SK-N-SH (cell line): ENCODE measurements around the gene CERS6. TPM values are rescaled to one million over a fixed set of nuclear protein-coding genes. Genes with fewer than 3 reads are reported as not detected.
A peak's percentile ranks its signal among the peaks of the same experiment; 100 is the strongest.

Source experiments
- CTCF ChIA-PET: fragments of 300-600, 350-600 bp; formaldehyde crosslinking; extraction: SDS; loops from one replicate; lab custom pipeline; 2021; lab: Yijun Ruan, JAX
- POLR2A ChIA-PET: fragments of 350-600 bp; sonication (Branson Sonifier 250); formaldehyde crosslinking; extraction: SDS; loops from one replicate; lab custom pipeline; 2020; ENCODE audit warnings: antibody characterized with exemption, inconsistent platforms; lab: Yijun Ruan, JAX
- DNase-seq: peaks from one replicate; pipeline ENCODE4 v3.0.0; 2012
- H2AFZ ChIP-seq: fragments of 200-600 bp; sonication (generic); 2 replicates; pipeline ENCODE4 v1.8.1; 2016; ENCODE audit warnings: antibody characterized with exemption, mild to moderate bottlenecking, low read depth
- H3F3A ChIP-seq: fragments of 200-600 bp; sonication (generic); replicated peaks from 2 replicates; pipeline ENCODE3; 2016; ENCODE audit warnings: antibody characterized with exemption, mild to moderate bottlenecking; ENCODE audit not compliant: insufficient read depth
- H3K27ac ChIP-seq, 2 experiments: fragments of 200-500 bp in 1 of 2; fragments of 200-600 bp in 1 of 2; sonication (Bioruptor generic) in 1 of 2; sonication (generic), shearing (Covaris generic) in 1 of 2; 2 replicates each; pipeline versions ENCODE4 v1.5.1 to v1.6.1; 2014 to 2016; ENCODE audit warnings: low read depth in 2 of 2, inconsistent platforms in 1 of 2, low read length in 1 of 2, mild to moderate bottlenecking in 1 of 2, mixed read lengths in 1 of 2
- H3K27me3 ChIP-seq: fragments of 200-600 bp; sonication (generic), shearing (Covaris generic); 2 replicates; pipeline ENCODE4 v1.6.1; 2016; ENCODE audit warnings: mixed run types; ENCODE audit not compliant: insufficient read depth
- H3K36me3 ChIP-seq, 2 experiments: fragments of 200-500 bp in 1 of 2; fragments of 200-600 bp in 1 of 2; sonication (Bioruptor generic) in 1 of 2; sonication (generic) in 1 of 2; replicated peaks in 1 of 2; 2 replicates each; pipeline versions ENCODE3 to v1.5.1; 2014 to 2016; ENCODE audit warnings: low read length in 1 of 2, mild to moderate bottlenecking in 1 of 2; ENCODE audit not compliant: insufficient read depth in 2 of 2, control insufficient read depth in 1 of 2
- H3K4me1 ChIP-seq, 2 experiments: fragments of 200-500 bp in 1 of 2; fragments of 200-600 bp in 1 of 2; sonication (Bioruptor generic) in 1 of 2; sonication (generic), shearing (Covaris generic) in 1 of 2; 2 replicates each; pipeline versions ENCODE4 v1.5.1 to v1.6.1; 2014 to 2016; ENCODE audit warnings: low read depth in 1 of 2, low read length in 1 of 2, mixed run types in 1 of 2; ENCODE audit not compliant: insufficient read depth in 2 of 2, control insufficient read depth in 1 of 2
- H3K4me2 ChIP-seq: fragments of 200-600 bp; sonication (generic), shearing (Covaris generic); 2 replicates; pipeline ENCODE4 v1.6.1; 2017; ENCODE audit warnings: mixed run types
- H3K4me3 ChIP-seq, 2 experiments: fragments of 200-500 bp in 1 of 2; fragments of 200-600 bp in 1 of 2; sonication (Bioruptor generic) in 1 of 2; sonication (generic), shearing (Covaris generic) in 1 of 2; 2 replicates each; pipeline versions ENCODE4 v1.5.1 to v1.8.1; 2014 to 2016; ENCODE audit warnings: low read depth in 2 of 2, inconsistent platforms in 1 of 2, low read length in 1 of 2, mild to moderate bottlenecking in 1 of 2, mixed read lengths in 1 of 2, moderate library complexity in 1 of 2
- H3K79me2 ChIP-seq: fragments of 200-600 bp; sonication (generic); 2 replicates; pipeline ENCODE4 v1.8.1; 2017; ENCODE audit warnings: mild to moderate bottlenecking; ENCODE audit not compliant: insufficient read depth
- H3K9ac ChIP-seq: fragments of 200-600 bp; sonication (generic); 2 replicates; pipeline ENCODE4 v1.6.1; 2017; ENCODE audit warnings: mixed run types
- H3K9me2 ChIP-seq: fragments of 200-600 bp; sonication (generic); 2 replicates; pipeline ENCODE4 v1.6.1; 2017; ENCODE audit warnings: mixed run types
- H3K9me3 ChIP-seq: fragments of 200-600 bp; sonication (generic); 2 replicates; pipeline ENCODE4 v1.6.1; 2017; ENCODE audit warnings: mixed run types, mild to moderate bottlenecking, moderate library complexity
- H4K20me1 ChIP-seq: fragments of 200-600 bp; sonication (generic); 2 replicates; pipeline ENCODE4 v1.6.1; 2017; ENCODE audit warnings: mild to moderate bottlenecking, mixed run types; ENCODE audit not compliant: insufficient read depth
- ELF1 ChIP-seq: IDR thresholded peaks from 2 replicates; pipeline ENCODE4 v1.4.0; 2012
- EP300 ChIP-seq, 2 experiments: IDR thresholded peaks; 2 replicates each; pipeline versions ENCODE4 v1.4.0 to v1.6.1; 2012; ENCODE audit warnings: borderline replicate concordance in 1 of 2, low read depth in 1 of 2, low read length in 1 of 2
- FOSL2 ChIP-seq: IDR thresholded peaks from 2 replicates; pipeline ENCODE4 v1.4.0; 2012; ENCODE audit warnings: low read depth, mild to moderate bottlenecking, moderate library complexity, borderline replicate concordance
- GABPA ChIP-seq: IDR thresholded peaks from 2 replicates; pipeline ENCODE4 v1.4.0; 2012; ENCODE audit warnings: low read depth, mild to moderate bottlenecking
- IRF3 ChIP-seq: fragments of 150-350 bp; IDR thresholded peaks from 2 replicates; pipeline ENCODE4 v1.6.1; 2016; ENCODE audit warnings: mild to moderate bottlenecking, low read depth, low read length
- JUND ChIP-seq: IDR thresholded peaks from 2 replicates; pipeline ENCODE4 v1.4.0; 2012
- NFIC ChIP-seq: IDR thresholded peaks from 2 replicates; pipeline ENCODE4 v1.4.0; 2012; ENCODE audit warnings: borderline replicate concordance
- PBX3 ChIP-seq: IDR thresholded peaks from 2 replicates; pipeline ENCODE4; 2012
- POLR2AphosphoS5 ChIP-seq: IDR thresholded peaks from 2 replicates; pipeline ENCODE4 v1.6.1; 2012; ENCODE audit warnings: low read depth, low read length
- RCOR1 ChIP-seq: fragments of 150-350 bp; IDR thresholded peaks from 2 replicates; pipeline ENCODE4 v1.6.1; 2017; ENCODE audit warnings: antibody characterized with exemption, low read length
- REST ChIP-seq: IDR thresholded peaks from 2 replicates; pipeline ENCODE4 v1.6.1; 2012; ENCODE audit warnings: mild to moderate bottlenecking, low read depth, low read length, moderate library complexity
- RFX5 ChIP-seq: IDR thresholded peaks from 2 replicates; pipeline ENCODE4 v1.6.1; 2012; ENCODE audit warnings: mild to moderate bottlenecking, improper control_type of control experiment, low read length
- RXRA ChIP-seq: IDR thresholded peaks from 2 replicates; pipeline ENCODE4 v1.4.0; 2012; ENCODE audit warnings: low read depth, mild to moderate bottlenecking, borderline replicate concordance
- SIN3A ChIP-seq: IDR thresholded peaks from 2 replicates; pipeline ENCODE4 v1.6.1; 2012; ENCODE audit warnings: low read depth, mild to moderate bottlenecking, low read length, moderate library complexity, borderline replicate concordance
- SMC3 ChIP-seq: IDR thresholded peaks from 2 replicates; pipeline ENCODE4 v1.6.1; 2012; ENCODE audit warnings: low read depth, low read length, improper control_type of control experiment
- TAF1 ChIP-seq: IDR thresholded peaks from 2 replicates; pipeline ENCODE4 v1.6.1; 2012; ENCODE audit warnings: low read depth, mild to moderate bottlenecking, low read length, moderate library complexity, borderline replicate concordance
- TEAD4 ChIP-seq: IDR thresholded peaks from 2 replicates; pipeline ENCODE4 v1.4.0; 2012; ENCODE audit warnings: mild to moderate bottlenecking, borderline replicate concordance; ENCODE audit not compliant: insufficient read depth
- USF1 ChIP-seq: IDR thresholded peaks from 2 replicates; pipeline ENCODE4 v1.4.0; 2012; ENCODE audit warnings: low read depth, borderline replicate concordance
- WGBS: methylation state at CpG from one replicate; pipeline ENCODE4 v1.1.6; 2017; ENCODE audit warnings: low lambda C conversion rate; 5-methylcytosine and 5-hydroxymethylcytosine counted together
- polyA plus RNA-seq, 3 experiments: library from polyadenylated mRNA; depleted of rRNA; stranded (reverse); fragments of >200 nt; gene quantifications; 2 replicates each; pipeline ENCODE4 v1.2.3, GENCODE V29; 2012
- TF ChIP-seq, protein P1 (sequence below): fragments of 150-350 bp; IDR thresholded peaks from 2 replicates; pipeline ENCODE4 v1.6.1; 2017; ENCODE audit warnings: antibody characterized with exemption, low read length, low read depth, borderline replicate concordance

The CERS6 gene
- polyA plus RNA-seq, 1 of the 3 experiments (the other 2 are of a cell fraction): 1.8 TPM

GRCh38 chr2:168633200-168633599 is 177.1 kb downstream of the CERS6 start:
- Histone ChIP-seq H3K4me1 (peaks cover 0 to 33% of the 10 kb centered on the region in 2 experiments; a peak in 2 of 4 replicates), H2AFZ (no peak overlapping the region), H4K20me1 (no peaks in the 10 kb centered on the region), H3K27me3 (no peaks in the 10 kb centered on the region), H3K9me2 (no peaks in the 10 kb centered on the region), H3K4me2 (no peak overlapping the region), H3K36me3 (no peaks in the 10 kb centered on the region), H3K9me3 (no peaks in the 10 kb centered on the region), H3K9ac (no peak overlapping the region), H3K4me3 (no peak overlapping the region), H3K79me2 (no peaks in the 10 kb centered on the region), H3F3A (peaks cover 10% of the 10 kb centered on the region), H3K27ac (peak overlapping the region; percentile 50 to 94)
- ChIA-PET CTCF (interaction anchor here (0.7 to 2.6 kb wide), 6 partner anchors 11 to 286 kb away, joined by 3 to 10 read pairs (median 4); no protein-coding TSS in a partner anchor), POLR2A (interaction anchor here (0.6 kb wide), 1 partner anchor 17 kb away, joined by 3 read pairs; no protein-coding TSS in a partner anchor)
- no peak for TF ChIP-seq JUND
- no peak for TF ChIP-seq GABPA
- no peak for TF ChIP-seq PBX3
- TF ChIP-seq USF1: no peak
- TF ChIP-seq SIN3A: no peak
- no peak for TF ChIP-seq TEAD4
- no peak for TF ChIP-seq RCOR1
- no peak for TF ChIP-seq SMC3
- TF ChIP-seq NFIC: no peak
- TF ChIP-seq IRF3: no peak
- TF ChIP-seq ELF1: no peak
- no peak for TF ChIP-seq RFX5
- TF ChIP-seq POLR2AphosphoS5: no peak
- TF ChIP-seq FOSL2: no peak
- WGBS: 97% methylated on average over 1 of the region's 1 CpG
- DNase-seq: no peak

DNA sequence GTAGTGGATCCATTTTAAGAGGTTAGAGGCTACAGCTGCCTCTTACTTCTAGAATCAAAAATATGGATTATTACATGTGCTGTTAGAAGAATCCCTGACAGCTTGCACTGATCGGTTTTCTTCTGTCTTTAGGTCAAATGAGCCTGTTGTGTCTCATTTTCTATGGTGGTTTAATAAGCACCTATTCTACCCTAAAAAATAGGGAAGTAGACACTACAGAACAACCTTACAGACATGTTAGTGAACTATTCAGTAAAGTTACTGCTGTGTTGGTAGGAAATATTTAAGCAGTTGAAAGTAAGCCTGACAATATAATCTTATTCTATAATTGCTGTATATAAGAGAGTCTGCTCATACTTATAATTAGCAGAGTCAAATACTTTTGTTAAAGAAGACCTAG is 177.8 kb downstream of the CERS6 start:
- CTCF ChIA-PET: interaction anchor here (0.7 to 2.6 kb wide), 5 partner anchors 12 to 287 kb away, joined by 3 to 10 read pairs (median 3); no protein-coding TSS in a partner anchor
- Histone ChIP-seq H2AFZ (no peak overlapping the region), H3K4me1 (peaks cover 0 to 33% of the 10 kb centered on the region in 2 experiments; a peak in 2 of 4 replicates), H3K4me3 (no peak overlapping the region), H3K79me2 (no peaks in the 10 kb centered on the region), H3K9ac (no peak overlapping the region), H3K27me3 (no peaks in the 10 kb centered on the region), H3K9me3 (no peaks in the 10 kb centered on the region), H3K9me2 (no peaks in the 10 kb centered on the region), H3K4me2 (no peak overlapping the region), H4K20me1 (no peaks in the 10 kb centered on the region), H3F3A (peaks cover 10% of the 10 kb centered on the region), H3K27ac (peak overlapping the region in 1 of 2 experiments; percentile 94; a peak in 2 of 4 replicates), H3K36me3 (no peaks in the 10 kb centered on the region)
- no peak for DNase-seq
- POLR2A ChIA-PET: no interaction called here
- 81% methylated on average over 1 of the region's 1 CpG for WGBS
- TF ChIP-seq FOSL2: no peak
- TF ChIP-seq REST: no peak
- TF ChIP-seq RXRA: no peak
- no peak for TF ChIP-seq PBX3
- no peak for TF ChIP-seq TAF1
- TF ChIP-seq NFIC: no peak
- TF ChIP-seq, protein P1, sequence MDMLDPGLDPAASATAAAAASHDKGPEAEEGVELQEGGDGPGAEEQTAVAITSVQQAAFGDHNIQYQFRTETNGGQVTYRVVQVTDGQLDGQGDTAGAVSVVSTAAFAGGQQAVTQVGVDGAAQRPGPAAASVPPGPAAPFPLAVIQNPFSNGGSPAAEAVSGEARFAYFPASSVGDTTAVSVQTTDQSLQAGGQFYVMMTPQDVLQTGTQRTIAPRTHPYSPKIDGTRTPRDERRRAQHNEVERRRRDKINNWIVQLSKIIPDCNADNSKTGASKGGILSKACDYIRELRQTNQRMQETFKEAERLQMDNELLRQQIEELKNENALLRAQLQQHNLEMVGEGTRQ: no peak
- no peak for TF ChIP-seq EP300 (IDR thresholded peaks at IDR 0.05; ENCODE audit: borderline replicate concordance in 1 of 2, low read depth in 1 of 2, low read length in 1 of 2)
- no peak for TF ChIP-seq POLR2AphosphoS5
